ENCODE measurements around the gene SOX9. TPM values are rescaled to one million over a fixed set of nuclear protein-coding genes. Genes with fewer than 3 reads are reported as not detected.

Gene SOX9
- total and polyA plus RNA-seq, 4 donors: 0.42 to 1.7 (median 0.99) TPM

GRCh38 chr17:72145562-72145961 is 24.7 kb downstream of the SOX9 start:
- Histone ChIP-seq H3K36me3 (ENCODE audit: control insufficient read depth in 4 of 4, insufficient read depth in 3 of 4, low read depth in 1 of 4, low read length in 3 of 4) (no peaks in the 10 kb centered on the region), H3K4me3 (ENCODE audit: low read depth in 1 of 3, low read length in 3 of 3) (no peak overlapping the region), H3K9me3 (ENCODE audit: control insufficient read depth in 4 of 4, low read length in 3 of 4) (no peaks in the 10 kb centered on the region), H3K27me3 (ENCODE audit: control insufficient read depth in 4 of 4, insufficient read depth in 4 of 4, low read length in 3 of 4) (peaks cover 0 to 4% (median 0%) of the 10 kb centered on the region in 4 donors), H3K27ac (ENCODE audit: low read depth in 1 of 2, low read length in 2 of 2) (no peak overlapping the region), H3K4me1 (ENCODE audit: control insufficient read depth in 4 of 4, insufficient read depth in 4 of 4, low read length in 3 of 4) (no peaks in the 10 kb centered on the region), H3K9ac (ENCODE audit: low read depth in 1 of 2, low read length in 2 of 2) (no peak overlapping the region)
- 79% methylated on average over 3 of the region's 3 CpGs for WGBS
- no peak for DNase-seq (ENCODE audit: low spot score)
- TF ChIP-seq MAX (IDR thresholded peaks at IDR 0.05): no peak
- no peak for TF ChIP-seq RXRA (IDR thresholded peaks at IDR 0.05)
- TF ChIP-seq REST (IDR thresholded peaks at IDR 0.05): no peak
- TF ChIP-seq ZBTB33 (IDR thresholded peaks at IDR 0.05): no peak
- no peak for TF ChIP-seq HNF4G (IDR thresholded peaks at IDR 0.05)
- TF ChIP-seq JUND (IDR thresholded peaks at IDR 0.05): no peak

GRCh38 chr17:72145962-72146361 is 25.1 kb downstream of the SOX9 start:
- WGBS: 84% methylated on average over 2 of the region's 2 CpGs

GRCh38 chr17:72146371-72146770 is 25.6 kb downstream of the SOX9 start:
- DNase-seq (ENCODE audit: low spot score): no peak
- no peaks in the 10 kb centered on the region for H3K9me3 ChIP-seq (ENCODE audit: control insufficient read depth in 4 of 4, low read length in 3 of 4)
- no peak overlapping the region for H3K9ac ChIP-seq (ENCODE audit: low read depth in 1 of 2, low read length in 2 of 2)
- H3K27ac ChIP-seq (ENCODE audit: low read depth in 1 of 2, low read length in 2 of 2): no peak overlapping the region
- no peaks in the 10 kb centered on the region for H3K36me3 ChIP-seq (ENCODE audit: control insufficient read depth in 4 of 4, insufficient read depth in 3 of 4, low read depth in 1 of 4, low read length in 3 of 4)
- WGBS: 81% methylated on average over 2 of the region's 2 CpGs
- H3K27me3 ChIP-seq (ENCODE audit: control insufficient read depth in 4 of 4, insufficient read depth in 4 of 4, low read length in 3 of 4): peaks cover 0 to 4% (median 0%) of the 10 kb centered on the region in 4 donors
- H3K4me3 ChIP-seq (ENCODE audit: low read depth in 1 of 3, low read length in 3 of 3): no peak overlapping the region
- H3K4me1 ChIP-seq (ENCODE audit: control insufficient read depth in 4 of 4, insufficient read depth in 4 of 4, low read length in 3 of 4): no peaks in the 10 kb centered on the region
- no peak for TF ChIP-seq GABPA (IDR thresholded peaks at IDR 0.05 in 1 of 2, conservative IDR thresholded peaks at IDR 0.05 in 1 of 2)
- TF ChIP-seq HNF4G (IDR thresholded peaks at IDR 0.05): no peak
- no peak for TF ChIP-seq REST (IDR thresholded peaks at IDR 0.05)
- no peak for TF ChIP-seq FOXA2 (IDR thresholded peaks at IDR 0.05)
- TF ChIP-seq CTCF (IDR thresholded peaks at IDR 0.05; ENCODE audit: low read depth, low read length, missing input control): no peak
- TF ChIP-seq RAD21 (IDR thresholded peaks at IDR 0.05): no peak
- no peak for TF ChIP-seq YY1 (IDR thresholded peaks at IDR 0.05)
- TF ChIP-seq NR2F2 (IDR thresholded peaks at IDR 0.05): no peak
- no peak for TF ChIP-seq MAX (IDR thresholded peaks at IDR 0.05)
- TF ChIP-seq JUND (IDR thresholded peaks at IDR 0.05): no peak
- TF ChIP-seq SP1 (IDR thresholded peaks at IDR 0.05): no peak

More at GRCh38 chr17:72145962-72146361, 25.1 kb downstream of the SOX9 start:
- Histone ChIP-seq H3K4me3 (ENCODE audit: low read depth in 1 of 3, low read length in 3 of 3) (no peak overlapping the region), H3K36me3 (ENCODE audit: control insufficient read depth in 4 of 4, insufficient read depth in 3 of 4, low read depth in 1 of 4, low read length in 3 of 4) (no peaks in the 10 kb centered on the region), H3K27me3 (ENCODE audit: control insufficient read depth in 4 of 4, insufficient read depth in 4 of 4, low read length in 3 of 4) (peaks cover 0 to 4% (median 0%) of the 10 kb centered on the region in 4 donors), H3K9ac (ENCODE audit: low read depth in 1 of 2, low read length in 2 of 2) (no peak overlapping the region), H3K4me1 (ENCODE audit: control insufficient read depth in 4 of 4, insufficient read depth in 4 of 4, low read length in 3 of 4) (no peaks in the 10 kb centered on the region), H3K9me3 (ENCODE audit: control insufficient read depth in 4 of 4, low read length in 3 of 4) (no peaks in the 10 kb centered on the region), H3K27ac (ENCODE audit: low read depth in 1 of 2, low read length in 2 of 2) (no peak overlapping the region)
- DNase-seq (ENCODE audit: low spot score): no peak
- TF ChIP-seq ATF3 (IDR thresholded peaks at IDR 0.05) (no peak), YY1 (IDR thresholded peaks at IDR 0.05) (no peak), SP1 (IDR thresholded peaks at IDR 0.05) (no peak), NR2F2 (IDR thresholded peaks at IDR 0.05) (no peak), TAF1 (conservative IDR thresholded peaks at IDR 0.05) (no peak)
